Stimulated activated effector memory CD8-positive, alpha-beta T cell treated with anti-CD3 and anti-CD28 coated beads, Interleukin-12 subunit alpha, Interleukin-12 subunit beta, amount 100 ng/mL, for 72 hours (primary cell): ENCODE data around the gene FBXL17.

ENCODE experiments used
- ATAC-seq: fragments of 150-1000 bp; cut with Tn5 transposase; 2 replicates; pipeline ENCODE4 v1.10.0; 2021
- DNase-seq, 2 donors: peaks; one replicate each; pipeline ENCODE4 v3.0.0; 2021 to 2022; ENCODE audit warnings: low spot score in 2 of 2
- H3K27ac Mint-ChIP-seq: one replicate; pipeline ENCODE4 v1.8.0; 2022; ENCODE audit warnings: mild to moderate bottlenecking, mixed read lengths
- H3K36me3 Mint-ChIP-seq: one replicate; pipeline ENCODE4 v1.8.0; 2022; ENCODE audit warnings: mild to moderate bottlenecking, mixed read lengths
- H3K4me1 Mint-ChIP-seq: one replicate; pipeline ENCODE4 v1.8.0; 2022; ENCODE audit warnings: mixed read lengths
- H3K4me3 Mint-ChIP-seq: one replicate; pipeline ENCODE4 v1.8.0; 2022; ENCODE audit warnings: mild to moderate bottlenecking, mixed read lengths
- H3K9me3 Mint-ChIP-seq: one replicate; pipeline ENCODE4 v1.8.0; 2022; ENCODE audit warnings: mixed read lengths

Gene FBXL17

GRCh38 chr5:107919969-107920368 lies 461.9 kb downstream of the FBXL17 start:
- Mint-ChIP-seq H3K4me3 (peak overlapping the region; percentile 1), H3K36me3 (no peaks in the 10 kb centered on the region), H3K9me3 (no peaks in the 10 kb centered on the region), H3K4me1 (peaks cover 15% of the 10 kb centered on the region), H3K27ac (no peak overlapping the region)
- DNase-seq (peak in 1 of 2 donors; percentile 61), ATAC-seq (peak; percentile 89)

- ATAC-seq (peak; percentile 40), DNase-seq (peak in 1 of 2 donors; percentile 51)
- no peaks in the 10 kb centered on the region for H3K9me3 Mint-ChIP-seq
- H3K4me1 Mint-ChIP-seq = peaks cover 15% of the 10 kb centered on the region
- H3K36me3 Mint-ChIP-seq = no peaks in the 10 kb centered on the region
- H3K4me3 Mint-ChIP-seq = peak overlapping the region; percentile 1
- H3K27ac Mint-ChIP-seq = peak overlapping the region; percentile 12
Observed at GRCh38 chr5:107919361-107919760, 462.5 kb downstream of the FBXL17 start.

DNA sequence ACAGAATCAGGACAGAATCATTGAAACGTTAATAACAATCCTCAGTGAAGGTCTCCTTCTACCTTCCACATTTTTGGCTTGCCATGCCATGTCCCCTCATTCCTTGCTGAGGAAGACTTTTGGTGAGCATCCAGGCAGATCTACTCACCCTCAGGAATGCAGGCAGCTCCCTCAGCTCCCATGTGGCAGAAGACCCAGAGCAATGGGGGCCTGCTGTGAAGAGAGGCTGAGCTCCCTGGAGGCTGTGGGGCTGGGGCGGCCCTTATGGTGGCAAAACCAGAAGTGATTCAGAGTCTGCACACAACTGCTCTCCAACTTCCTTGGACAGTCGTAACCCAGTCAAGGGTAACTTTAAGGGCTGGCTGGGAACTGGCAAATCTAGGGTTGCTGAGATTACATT lies 463.9 kb downstream of the FBXL17 start:
- Mint-ChIP-seq H3K4me1 (peaks cover 15% of the 10 kb centered on the region), H3K27ac (no peak overlapping the region), H3K36me3 (no peaks in the 10 kb centered on the region), H3K4me3 (no peak overlapping the region), H3K9me3 (no peaks in the 10 kb centered on the region)
- DNase-seq (no peak), ATAC-seq (no peak)

GRCh38 chr5:107916731-107917725 lies 464.9 kb downstream of the FBXL17 start:
- Mint-ChIP-seq H3K4me3 (no peak overlapping the region), H3K27ac (no peak overlapping the region), H3K4me1 (peaks cover 15% of the 10 kb centered on the region), H3K36me3 (no peaks in the 10 kb centered on the region), H3K9me3 (no peaks in the 10 kb centered on the region)
- no peak for DNase-seq
- no peak for ATAC-seq

DNA sequence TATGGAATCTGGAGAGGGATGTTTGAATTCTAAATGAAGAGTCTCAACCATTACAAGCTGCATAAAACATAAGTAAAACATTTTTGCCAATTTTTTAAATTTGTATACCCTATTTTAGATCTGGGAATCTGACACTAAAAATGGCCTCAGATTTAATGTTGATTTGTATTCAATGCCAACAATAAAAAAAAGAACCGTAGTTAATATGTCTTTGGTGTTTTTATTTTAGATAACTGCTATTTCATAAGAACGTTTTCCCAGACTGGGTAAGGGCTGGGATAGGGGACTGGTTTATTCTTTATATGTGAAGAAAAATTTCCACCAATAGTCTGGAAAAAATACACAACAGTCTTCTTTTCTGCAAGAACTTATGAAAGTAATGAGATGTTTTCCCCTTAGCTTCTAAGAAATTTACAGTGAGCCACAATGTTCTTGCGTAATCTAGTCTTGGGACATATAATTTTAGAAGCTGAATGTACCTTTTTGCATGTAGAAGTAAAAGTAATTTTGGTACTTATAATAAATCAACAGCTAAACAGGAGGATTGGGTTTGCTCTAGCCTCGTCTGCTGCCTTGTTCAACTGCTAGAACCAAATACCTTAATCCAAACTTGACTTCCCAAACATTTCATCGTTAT lies 466.6 kb downstream of the FBXL17 start:
- Mint-ChIP-seq H3K36me3 (no peaks in the 10 kb centered on the region), H3K27ac (no peak overlapping the region), H3K4me3 (no peak overlapping the region), H3K9me3 (no peaks in the 10 kb centered on the region), H3K4me1 (peaks cover 14% of the 10 kb centered on the region)
- ATAC-seq = no peak
- DNase-seq = no peak

DNA sequence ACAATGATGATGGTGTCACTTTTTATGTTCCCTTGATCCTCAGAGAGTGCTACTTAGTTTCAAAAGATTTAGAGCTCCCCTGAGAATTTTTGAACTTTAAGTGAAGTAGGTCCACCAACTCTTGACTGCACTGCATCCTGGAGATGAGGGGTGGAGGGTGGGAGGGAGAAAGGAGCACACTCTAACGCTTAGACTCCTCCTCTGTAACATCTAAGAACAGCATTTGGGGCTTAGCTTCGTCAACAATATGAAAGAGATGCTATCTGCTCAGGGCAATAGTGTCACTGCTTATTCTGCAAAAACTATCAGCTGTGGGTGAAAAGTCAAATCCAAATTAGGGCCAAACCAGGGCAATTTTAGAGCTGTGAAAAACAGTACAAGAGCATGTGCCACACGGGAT lies 468.4 kb downstream of the FBXL17 start:
- no peaks in the 10 kb centered on the region for H3K9me3 Mint-ChIP-seq
- ATAC-seq (no peak), DNase-seq (no peak)
- H3K4me1 Mint-ChIP-seq = no peaks in the 10 kb centered on the region
- no peak overlapping the region for H3K27ac Mint-ChIP-seq
- no peak overlapping the region for H3K4me3 Mint-ChIP-seq
- H3K36me3 Mint-ChIP-seq = no peaks in the 10 kb centered on the region

DNA sequence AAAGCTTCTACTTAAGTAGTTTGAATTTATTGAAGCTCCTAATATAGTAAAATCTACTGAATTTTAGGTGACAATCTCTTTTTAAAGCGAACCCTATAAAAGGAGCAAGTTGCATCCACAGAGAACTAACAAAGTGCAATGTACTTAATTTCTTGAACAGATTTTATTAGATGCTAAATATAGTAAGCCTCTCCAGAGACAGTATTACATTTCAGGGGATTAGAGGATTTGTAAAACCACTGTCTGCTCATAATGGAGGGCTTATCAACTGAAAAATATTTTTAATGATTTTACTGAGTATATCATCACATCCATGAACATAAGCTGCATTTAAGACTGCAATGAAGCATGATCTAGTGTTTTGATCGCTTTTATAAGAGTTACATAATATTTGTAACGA lies 481.2 kb downstream of the FBXL17 start:
- no peak overlapping the region for H3K4me3 Mint-ChIP-seq
- DNase-seq (no peak), ATAC-seq (no peak)
- H3K4me1 Mint-ChIP-seq = no peaks in the 10 kb centered on the region
- no peak overlapping the region for H3K27ac Mint-ChIP-seq
- no peaks in the 10 kb centered on the region for H3K36me3 Mint-ChIP-seq
- H3K9me3 Mint-ChIP-seq = peaks cover 3% of the 10 kb centered on the region

DNA sequence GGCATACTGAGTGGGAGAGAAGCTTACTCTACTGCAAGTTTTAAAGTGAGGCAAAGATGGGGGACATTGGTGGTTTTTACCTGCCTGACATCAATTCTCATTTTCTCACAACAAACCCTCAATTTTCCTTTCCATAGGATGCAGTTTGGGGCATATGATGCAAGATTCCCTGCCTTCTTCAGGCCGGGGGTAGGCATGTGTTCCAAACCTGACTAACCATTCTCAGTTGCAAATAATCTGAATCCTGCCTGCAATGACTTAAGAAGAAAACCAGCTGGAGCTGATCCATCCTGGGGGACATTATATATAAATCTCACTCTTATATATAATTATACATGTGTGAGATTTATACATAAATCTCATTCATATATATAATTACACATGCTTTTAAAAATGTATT lies 487.5 kb downstream of the FBXL17 start:
- Mint-ChIP-seq H3K4me1 (no peaks in the 10 kb centered on the region), H3K9me3 (peaks cover 3% of the 10 kb centered on the region), H3K27ac (no peak overlapping the region), H3K4me3 (no peak overlapping the region), H3K36me3 (no peaks in the 10 kb centered on the region)
- ATAC-seq = no peak
- no peak for DNase-seq

- Mint-ChIP-seq H3K4me3 (no peak overlapping the region), H3K4me1 (no peaks in the 10 kb centered on the region), H3K27ac (no peak overlapping the region), H3K9me3 (no peaks in the 10 kb centered on the region), H3K36me3 (no peaks in the 10 kb centered on the region)
- no peak for DNase-seq
- ATAC-seq = no peak
Observed at GRCh38 chr5:107893642-107894041, 488.3 kb downstream of the FBXL17 start.

DNA sequence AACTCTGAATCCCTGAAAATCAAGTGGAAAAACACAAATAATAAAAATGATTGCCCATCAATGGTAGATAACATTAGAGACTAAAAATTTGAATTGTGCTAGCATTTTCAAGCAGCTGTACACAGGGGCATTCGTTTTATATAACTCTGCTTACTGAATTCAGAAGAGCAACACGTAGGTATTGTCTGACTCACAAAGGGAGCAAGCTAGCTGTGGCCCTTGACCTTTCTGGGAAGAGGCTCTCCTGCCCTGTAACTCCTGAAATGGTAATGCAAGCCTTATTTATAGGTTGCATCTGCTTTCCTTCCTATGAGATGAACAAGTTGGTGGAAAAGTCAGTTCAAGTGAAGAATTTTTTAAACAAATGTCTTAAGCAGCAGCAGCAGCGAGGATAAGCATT lies 492.5 kb downstream of the FBXL17 start:
- Mint-ChIP-seq H3K4me3 (no peak overlapping the region), H3K27ac (no peak overlapping the region), H3K4me1 (no peaks in the 10 kb centered on the region), H3K9me3 (no peaks in the 10 kb centered on the region), H3K36me3 (no peaks in the 10 kb centered on the region)
- DNase-seq (no peak), ATAC-seq (no peak)

DNA sequence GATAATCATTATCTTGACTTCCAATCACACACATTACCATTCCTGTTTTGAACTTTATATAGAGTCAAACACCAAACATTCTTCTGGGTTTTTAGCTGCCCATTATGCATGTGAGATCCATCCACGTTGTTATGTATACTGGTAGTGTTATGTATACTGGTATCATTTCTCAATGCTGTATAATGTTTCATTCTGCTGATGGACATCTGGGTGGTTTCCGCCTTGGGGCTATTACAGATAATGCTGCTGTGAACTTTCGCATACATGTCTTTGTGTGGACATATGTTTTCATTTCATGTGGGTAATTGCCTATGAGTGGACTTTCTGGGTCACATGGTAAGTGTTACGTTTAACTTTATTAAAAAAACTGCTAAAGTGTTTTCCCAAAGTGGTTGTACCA lies 493.4 kb downstream of the FBXL17 start:
- Mint-ChIP-seq H3K9me3 (no peaks in the 10 kb centered on the region), H3K36me3 (no peaks in the 10 kb centered on the region), H3K4me1 (no peaks in the 10 kb centered on the region), H3K27ac (no peak overlapping the region), H3K4me3 (no peak overlapping the region)
- no peak for DNase-seq
- ATAC-seq = no peak

DNA sequence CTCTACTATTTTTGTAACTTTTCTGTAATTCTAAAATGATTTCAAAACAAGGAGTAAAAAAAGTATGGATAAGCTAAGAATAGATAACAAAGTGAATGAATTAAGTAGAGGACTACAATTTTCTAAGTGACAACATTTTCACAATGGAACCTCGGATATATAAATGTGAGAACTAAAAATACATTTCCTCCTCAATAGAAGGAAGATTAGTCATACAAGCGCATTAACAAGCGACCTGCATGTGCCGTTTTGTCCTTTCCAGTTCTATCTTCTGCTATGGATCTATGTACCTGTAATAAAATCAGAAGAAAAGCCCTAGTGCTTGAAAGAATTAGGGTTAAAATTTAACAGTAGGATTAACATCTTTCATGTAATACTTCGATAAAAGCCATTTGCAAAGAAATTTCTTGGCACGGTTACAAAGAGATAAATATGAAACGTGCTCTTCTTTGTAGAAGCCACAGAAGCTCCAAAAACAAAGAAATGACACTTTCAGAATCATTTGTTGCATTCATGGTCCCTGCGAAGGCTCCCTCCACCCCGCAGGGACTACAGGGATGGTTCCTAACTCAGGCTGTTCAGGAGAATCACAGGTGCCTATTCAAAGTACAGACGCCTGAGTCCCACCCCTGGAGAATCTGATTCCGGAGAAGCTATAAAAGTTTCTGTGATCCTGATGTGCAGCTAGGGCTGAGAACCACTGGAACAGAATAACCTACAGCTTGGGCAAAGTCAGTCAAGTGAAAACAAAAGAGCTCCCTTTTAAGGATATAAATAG lies 494.5 kb downstream of the FBXL17 start:
- DNase-seq (no peak), ATAC-seq (no peak)
- Mint-ChIP-seq H3K36me3 (no peaks in the 10 kb centered on the region), H3K27ac (no peak overlapping the region), H3K4me1 (no peaks in the 10 kb centered on the region), H3K4me3 (no peak overlapping the region), H3K9me3 (no peaks in the 10 kb centered on the region)

- Mint-ChIP-seq H3K27ac (no peak overlapping the region), H3K9me3 (no peaks in the 10 kb centered on the region), H3K36me3 (no peaks in the 10 kb centered on the region), H3K4me3 (no peak overlapping the region), H3K4me1 (no peaks in the 10 kb centered on the region)
- DNase-seq (no peak), ATAC-seq (no peak)
Observed at GRCh38 chr5:107885601-107886000, 496.3 kb downstream of the FBXL17 start.

DNA sequence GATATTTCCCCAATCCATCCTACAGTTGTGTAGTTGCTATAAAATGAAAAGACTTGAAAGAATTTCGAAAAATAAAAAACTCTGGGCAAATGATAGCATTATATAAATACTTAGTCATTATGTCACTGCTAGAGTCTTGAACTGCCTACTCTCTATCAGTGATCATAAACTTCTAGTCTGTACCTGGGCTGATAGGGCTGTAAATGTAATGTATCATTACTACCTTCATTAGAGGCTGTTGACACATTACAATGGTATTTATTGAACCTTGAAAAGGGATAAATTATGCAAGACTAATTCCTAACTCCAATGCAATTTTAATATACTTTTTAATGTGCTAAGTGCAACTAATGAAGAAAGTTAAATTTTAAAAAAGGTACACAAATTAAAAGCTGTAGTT lies 497.0 kb downstream of the FBXL17 start:
- H3K36me3 Mint-ChIP-seq = no peaks in the 10 kb centered on the region
- no peak overlapping the region for H3K27ac Mint-ChIP-seq
- H3K4me1 Mint-ChIP-seq = no peaks in the 10 kb centered on the region
- no peak for DNase-seq
- no peaks in the 10 kb centered on the region for H3K9me3 Mint-ChIP-seq
- no peak for ATAC-seq
- H3K4me3 Mint-ChIP-seq = no peak overlapping the region

DNA sequence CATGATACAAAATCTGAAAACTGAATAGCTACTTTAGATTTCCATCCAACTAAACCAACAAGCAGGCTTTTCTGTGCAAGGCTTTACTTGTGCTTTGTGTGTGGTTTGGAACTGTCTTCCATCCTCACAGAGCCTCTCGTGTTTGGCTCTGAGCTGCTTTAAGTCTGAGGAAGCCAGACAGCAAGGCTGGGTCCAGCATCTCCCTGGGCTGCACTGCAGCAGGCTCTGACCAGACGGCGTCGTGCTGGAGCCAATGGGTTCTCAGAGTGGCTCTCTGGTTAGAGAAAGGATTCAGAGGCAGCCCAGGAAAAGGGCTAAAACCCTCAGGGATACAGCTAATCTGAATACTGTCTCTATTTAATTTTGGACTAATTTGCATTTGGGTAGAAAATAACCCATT lies 503.2 kb downstream of the FBXL17 start:
- no peak for DNase-seq
- ATAC-seq = no peak
- Mint-ChIP-seq H3K27ac (no peak overlapping the region), H3K4me3 (no peak overlapping the region), H3K9me3 (no peaks in the 10 kb centered on the region), H3K4me1 (no peaks in the 10 kb centered on the region), H3K36me3 (no peaks in the 10 kb centered on the region)
